GM23248 (cell line): ENCODE measurements around the gene CATSPERE.

ENCODE experiments used
- EZH2 ChIP-seq: fragments of 200-600 bp; sonication (generic); IDR thresholded peaks from 2 replicates; pipeline ENCODE4 v1.6.1; 2018; ENCODE audit warnings: antibody characterized with exemption, mild to moderate bottlenecking; ENCODE audit not compliant: insufficient read depth, poor library complexity, severe bottlenecking
- EZH2phosphoT487 ChIP-seq: fragments of 200-600 bp; sonication (generic); IDR thresholded peaks from 2 replicates; pipeline ENCODE4 v1.6.1; 2018; ENCODE audit warnings: antibody characterized with exemption, moderate library complexity, mild to moderate bottlenecking, low read depth; ENCODE audit not compliant: insufficient read depth

- no peak for TF ChIP-seq EZH2
- TF ChIP-seq EZH2phosphoT487: no peak
Measured at GRCh38 chr1:244672946-244673682, 212.0 kb downstream of the CATSPERE start.
